Measurements from ENCODE around the gene SLC22A14.

Gene SLC22A14

DNA sequence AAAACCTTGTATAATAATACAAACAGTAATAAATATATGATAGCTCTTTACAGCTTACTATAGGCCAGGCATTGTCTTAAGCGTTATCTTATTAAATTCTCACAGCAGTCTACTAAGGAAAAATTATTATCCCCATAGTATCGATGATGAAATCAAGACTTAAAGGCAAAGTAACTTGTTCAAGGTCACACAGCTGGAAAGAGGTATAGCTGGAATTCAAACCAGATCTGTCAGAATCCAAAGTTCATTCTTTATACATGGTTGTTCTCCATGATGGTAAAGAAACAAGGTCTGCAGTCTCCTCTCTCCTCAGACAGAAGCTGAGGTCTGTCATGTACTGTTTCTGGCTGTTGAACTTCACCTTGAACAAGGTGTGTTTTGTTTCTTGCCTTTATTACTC is 31.9 kb upstream of the SLC22A14 start:
- H3K27ac ChIP-seq, result no peak overlapping the region
- TF ChIP-seq, protein P1, sequence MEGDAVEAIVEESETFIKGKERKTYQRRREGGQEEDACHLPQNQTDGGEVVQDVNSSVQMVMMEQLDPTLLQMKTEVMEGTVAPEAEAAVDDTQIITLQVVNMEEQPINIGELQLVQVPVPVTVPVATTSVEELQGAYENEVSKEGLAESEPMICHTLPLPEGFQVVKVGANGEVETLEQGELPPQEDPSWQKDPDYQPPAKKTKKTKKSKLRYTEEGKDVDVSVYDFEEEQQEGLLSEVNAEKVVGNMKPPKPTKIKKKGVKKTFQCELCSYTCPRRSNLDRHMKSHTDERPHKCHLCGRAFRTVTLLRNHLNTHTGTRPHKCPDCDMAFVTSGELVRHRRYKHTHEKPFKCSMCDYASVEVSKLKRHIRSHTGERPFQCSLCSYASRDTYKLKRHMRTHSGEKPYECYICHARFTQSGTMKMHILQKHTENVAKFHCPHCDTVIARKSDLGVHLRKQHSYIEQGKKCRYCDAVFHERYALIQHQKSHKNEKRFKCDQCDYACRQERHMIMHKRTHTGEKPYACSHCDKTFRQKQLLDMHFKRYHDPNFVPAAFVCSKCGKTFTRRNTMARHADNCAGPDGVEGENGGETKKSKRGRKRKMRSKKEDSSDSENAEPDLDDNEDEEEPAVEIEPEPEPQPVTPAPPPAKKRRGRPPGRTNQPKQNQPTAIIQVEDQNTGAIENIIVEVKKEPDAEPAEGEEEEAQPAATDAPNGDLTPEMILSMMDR (conservative IDR thresholded peaks at IDR 0.05), result no peak
- TF ChIP-seq ZFX (IDR thresholded peaks at IDR 0.05), result no peak

DNA sequence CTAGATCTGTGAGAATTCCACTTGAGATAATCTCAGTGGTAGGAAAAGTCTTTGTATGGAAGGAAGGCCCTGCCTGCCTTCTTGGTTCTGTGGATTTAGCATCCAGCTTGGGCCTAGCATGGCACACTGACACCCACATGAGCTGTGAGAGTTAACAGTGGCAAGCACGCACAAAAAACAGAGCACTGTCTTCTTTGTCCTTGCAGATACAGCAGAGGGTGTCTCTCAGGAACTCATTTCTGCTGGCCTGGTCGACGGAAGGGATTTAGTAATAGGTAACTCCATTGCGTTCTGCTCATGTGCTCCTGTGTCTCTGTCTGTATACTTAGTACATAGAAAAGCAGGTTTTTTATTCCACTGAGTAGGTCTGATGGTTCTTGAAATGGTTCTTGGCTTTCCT is 30.9 kb upstream of the SLC22A14 start:
- TF ChIP-seq ZFX (IDR thresholded peaks at IDR 0.05), result no peak
- TF ChIP-seq, protein P1 (conservative IDR thresholded peaks at IDR 0.05), result 0 out of 2 replicates have a peak, but pooled peaks have one; percentile 1
- no peak overlapping the region for H3K27ac ChIP-seq

DNA sequence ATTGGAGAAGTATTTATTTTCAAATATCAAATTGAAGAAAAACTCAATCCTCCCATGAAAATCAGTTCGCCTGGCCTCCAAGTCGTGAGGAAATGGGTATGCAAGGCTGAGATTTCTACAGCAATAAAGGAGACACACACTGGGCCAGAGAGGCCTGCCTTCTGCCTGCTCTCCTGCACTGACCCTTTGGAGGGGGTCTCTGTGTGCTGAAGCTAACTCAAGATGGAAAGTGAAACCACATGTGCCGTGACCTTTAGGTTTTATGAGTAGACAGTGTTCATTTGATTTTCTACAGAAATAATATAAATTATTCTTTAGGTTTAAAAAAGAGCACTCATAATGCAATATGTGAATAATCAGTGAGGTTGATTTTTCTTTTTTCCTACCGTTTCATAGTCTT is 28.4 kb upstream of the SLC22A14 start:
- TF ChIP-seq, protein P1 (conservative IDR thresholded peaks at IDR 0.05), result no peak
- no peak for TF ChIP-seq ZFX (IDR thresholded peaks at IDR 0.05)
- H3K27ac ChIP-seq, result no peak overlapping the region

DNA sequence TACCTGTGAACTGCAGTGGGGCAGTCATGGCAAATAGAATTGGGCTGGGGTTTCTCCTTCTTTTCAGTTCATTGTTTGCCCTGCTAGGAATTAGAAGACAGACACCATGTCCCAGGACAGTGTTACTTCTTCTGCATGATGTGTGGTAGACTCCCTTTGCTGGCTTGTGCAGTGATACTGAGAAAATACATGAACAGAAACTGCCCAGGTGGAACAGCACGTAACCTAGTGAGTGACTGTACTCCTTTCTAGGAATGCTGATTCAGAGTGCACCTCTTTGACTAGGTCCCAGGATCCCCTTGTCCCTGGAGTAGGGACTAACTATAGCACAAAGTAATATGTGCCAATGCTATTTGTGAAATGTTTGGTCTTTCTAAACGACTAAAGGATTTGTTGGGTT is 27.2 kb upstream of the SLC22A14 start:
- TF ChIP-seq, protein P1 (conservative IDR thresholded peaks at IDR 0.05), result no peak
- TF ChIP-seq ZFX (IDR thresholded peaks at IDR 0.05), result no peak
- no peak overlapping the region for H3K27ac ChIP-seq

DNA sequence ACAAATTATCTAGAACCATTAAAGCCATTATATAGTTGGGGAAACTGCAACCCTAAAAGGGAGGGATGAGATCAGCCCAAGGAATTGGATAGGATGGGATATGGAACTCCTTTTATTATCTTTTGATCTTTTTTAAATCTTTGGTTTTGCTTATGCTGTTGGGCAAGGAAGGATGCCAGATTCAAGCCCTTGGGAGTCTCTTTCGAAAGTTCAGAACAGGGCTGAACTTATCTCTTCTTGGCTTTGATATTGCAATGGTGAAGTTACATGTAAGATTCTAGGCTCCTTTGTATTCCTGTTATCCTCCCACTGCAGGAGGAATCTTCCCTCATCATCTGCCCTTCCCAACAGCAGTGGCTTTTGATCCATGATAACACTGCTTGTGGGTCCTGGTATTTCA is 26.5 kb upstream of the SLC22A14 start:
- TF ChIP-seq, protein P1 (conservative IDR thresholded peaks at IDR 0.05), result no peak
- TF ChIP-seq ZFX (IDR thresholded peaks at IDR 0.05), result no peak
- H3K27ac ChIP-seq, result no peak overlapping the region

DNA sequence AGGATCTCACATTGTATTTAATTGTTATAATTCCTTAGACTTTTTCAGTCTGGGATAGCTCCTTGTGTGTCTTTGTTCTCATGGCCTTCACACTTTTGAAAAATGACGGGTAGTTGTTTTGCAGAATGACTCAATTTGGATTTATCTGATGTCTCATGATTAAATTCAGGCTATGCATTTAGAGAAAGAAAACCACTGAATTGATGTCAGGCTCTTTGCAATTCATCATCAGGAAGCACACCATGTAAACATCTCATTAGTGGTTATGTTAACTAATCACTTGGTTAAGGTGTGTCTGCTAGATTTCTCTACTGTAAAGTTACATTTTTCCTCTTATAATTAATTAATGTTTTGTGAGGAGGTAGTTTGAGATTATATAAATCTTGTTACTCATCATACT is 24.5 kb upstream of the SLC22A14 start:
- no peak overlapping the region for H3K27ac ChIP-seq
- no peak for TF ChIP-seq ZFX (IDR thresholded peaks at IDR 0.05)
- TF ChIP-seq, protein P1 (conservative IDR thresholded peaks at IDR 0.05), result no peak

DNA sequence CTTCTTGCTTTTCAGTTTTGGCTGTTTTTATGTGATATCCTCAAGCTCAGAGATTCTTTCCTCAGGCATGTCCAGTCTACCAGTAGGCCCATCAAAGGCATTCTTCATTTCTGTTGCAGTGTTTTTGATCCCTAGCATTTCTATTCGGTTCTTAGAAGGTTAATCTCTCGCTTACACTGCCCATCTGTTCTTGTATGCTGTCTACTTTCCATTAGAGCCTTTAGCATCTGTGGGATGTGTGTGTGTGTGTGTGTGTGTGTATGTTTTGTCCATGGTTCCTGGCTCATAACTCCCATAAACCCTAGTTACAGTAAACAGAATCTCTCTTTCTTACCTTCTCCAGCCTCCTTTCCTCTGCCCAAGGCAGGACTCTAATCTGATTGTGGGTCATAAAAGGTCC is 21.6 kb upstream of the SLC22A14 start:
- H3K27ac ChIP-seq, result no peak overlapping the region
- TF ChIP-seq ZFX (IDR thresholded peaks at IDR 0.05), result no peak
- TF ChIP-seq, protein P1 (conservative IDR thresholded peaks at IDR 0.05), result no peak

Data from C4-2B (cell line).